HG02973 (cell line): Measurements from ENCODE around the gene BCAS3.
A peak's percentile ranks its signal among the peaks of the same experiment; 100 is the strongest.

Experiments
- ATAC-seq: cut with Tn5 transposase; IDR thresholded peaks from one replicate; pipeline ENCODE4 v1.9.1; 2021; ENCODE audit warnings: moderate library complexity; ENCODE audit not compliant: unreplicated experiment

The BCAS3 gene

GRCh38 chr17:61106354-61106753, 428.7 kb downstream of the BCAS3 start:
- no peak for ATAC-seq

GRCh38 chr17:61116577-61116976, 438.9 kb downstream of the BCAS3 start:
- ATAC-seq, result no peak

GRCh38 chr17:61117983-61118382, 440.3 kb downstream of the BCAS3 start:
- no peak for ATAC-seq

- ATAC-seq, result no peak
These were observed 441.2 kb downstream of the BCAS3 start for GRCh38 chr17:61118871-61119270.

- ATAC-seq, result no peak
These were observed 444.8 kb downstream of the BCAS3 start for GRCh38 chr17:61122326-61122913.

- ATAC-seq, result no peak
These were observed 446.9 kb downstream of the BCAS3 start for GRCh38 chr17:61124562-61124961.

- no peak for ATAC-seq
These were observed 449.0 kb downstream of the BCAS3 start for GRCh38 chr17:61126473-61127249.

- no peak for ATAC-seq
These were observed 450.3 kb downstream of the BCAS3 start for GRCh38 chr17:61127960-61128359.

GRCh38 chr17:61128661-61129115, 451.0 kb downstream of the BCAS3 start:
- no peak for ATAC-seq

GRCh38 chr17:61129267-61130254, 451.9 kb downstream of the BCAS3 start:
- ATAC-seq, result no peak

GRCh38 chr17:61130330-61130729, 452.7 kb downstream of the BCAS3 start:
- ATAC-seq, result no peak

GRCh38 chr17:61131585-61131984, 453.9 kb downstream of the BCAS3 start:
- ATAC-seq, result no peak

- ATAC-seq, result no peak
These were observed 454.9 kb downstream of the BCAS3 start for GRCh38 chr17:61132524-61132923.

- no peak for ATAC-seq
These were observed 456.2 kb downstream of the BCAS3 start for GRCh38 chr17:61133853-61134252.

GRCh38 chr17:61134551-61135235, 457.0 kb downstream of the BCAS3 start:
- ATAC-seq, result no peak

GRCh38 chr17:61135782-61136181, 458.1 kb downstream of the BCAS3 start:
- no peak for ATAC-seq

- no peak for ATAC-seq
These were observed 458.6 kb downstream of the BCAS3 start for GRCh38 chr17:61136296-61136695.

GRCh38 chr17:61139219-61139618, 461.6 kb downstream of the BCAS3 start:
- peak; percentile 92 for ATAC-seq

GRCh38 chr17:61140081-61140786, 462.6 kb downstream of the BCAS3 start:
- no peak for ATAC-seq

- no peak for ATAC-seq
These were observed 465.4 kb downstream of the BCAS3 start for GRCh38 chr17:61143026-61143425.
